Dendritic cell treated with granulocyte-macrophage colony-stimulating factor and Interleukin-4, amounts not matched to agents 40 ng/mL and 50 ng/mL, for 4 days (primary cell): ENCODE measurements around the gene SELENON.
A peak's percentile ranks its signal among the peaks of the same experiment; 100 is the strongest.

Experiments used
- H3K27ac Mint-ChIP-seq: one replicate; pipeline ENCODE4 v1.8.0; 2022; ENCODE audit warnings: mild to moderate bottlenecking, mixed read lengths
- H3K27me3 Mint-ChIP-seq: one replicate; pipeline ENCODE4 v1.8.0; 2022; ENCODE audit warnings: mild to moderate bottlenecking, mixed read lengths
- H3K36me3 Mint-ChIP-seq: one replicate; pipeline ENCODE4 v1.8.0; 2022; ENCODE audit warnings: low read depth, mixed read lengths
- H3K4me1 Mint-ChIP-seq: one replicate; pipeline ENCODE4 v1.8.0; 2022; ENCODE audit warnings: low read depth, mixed read lengths
- H3K4me3 Mint-ChIP-seq: one replicate; pipeline ENCODE4 v1.8.0; 2022; ENCODE audit warnings: mild to moderate bottlenecking, moderate library complexity, mixed read lengths
- H3K9me3 Mint-ChIP-seq: one replicate; pipeline ENCODE4 v1.8.0; 2022; ENCODE audit warnings: mixed read lengths
- intact Hi-C: fragments of 100-400 bp; cut with micrococcal nuclease; formaldehyde crosslinking; loops from one replicate; pipeline ENCODE4 v1.15.0; 2022

SELENON gene

DNA sequence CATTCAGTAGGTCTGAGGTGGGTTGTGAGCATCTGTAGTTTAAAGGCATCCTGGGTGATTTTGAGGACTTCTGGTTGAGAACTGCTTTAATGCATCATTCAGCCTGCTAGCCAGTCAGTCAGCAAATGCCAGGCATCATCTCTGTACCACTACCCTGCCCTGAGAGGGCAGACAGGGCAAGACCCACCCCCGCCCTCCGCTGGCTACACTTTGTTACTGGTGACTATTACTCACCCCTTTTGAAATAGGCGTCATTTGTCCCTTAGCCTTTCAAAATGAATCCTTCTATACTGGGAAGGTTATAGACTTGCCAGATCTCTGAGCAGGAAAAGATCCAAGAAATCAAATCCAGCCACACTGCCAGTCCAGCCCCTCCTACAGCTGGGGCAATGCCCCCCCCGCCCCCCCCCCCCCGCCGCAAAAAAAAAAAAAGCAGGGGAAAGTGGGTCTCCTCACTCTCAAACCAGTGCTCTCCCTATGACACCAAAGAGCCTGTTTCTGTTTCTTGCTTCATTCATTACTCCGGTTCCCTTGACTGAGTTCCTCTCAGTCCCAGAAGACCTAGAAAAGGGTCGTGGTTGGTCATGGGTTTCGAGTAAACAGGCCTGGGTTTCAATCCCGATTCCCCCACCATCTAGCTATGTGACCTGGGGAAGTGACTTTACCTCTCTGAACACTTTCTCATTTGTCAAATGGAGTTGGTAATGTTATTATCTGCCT is 4.4 kb downstream of the SELENON start:
- no peaks in the 10 kb centered on the region for H3K9me3 Mint-ChIP-seq
- H3K27me3 Mint-ChIP-seq, result peaks cover 3% of the 10 kb centered on the region
- no peak overlapping the region for H3K4me3 Mint-ChIP-seq
- peaks cover 55% of the 10 kb centered on the region for H3K4me1 Mint-ChIP-seq
- no peak overlapping the region for H3K27ac Mint-ChIP-seq
- intact Hi-C loops, result no loop called here
- peaks cover 64% of the 10 kb centered on the region for H3K36me3 Mint-ChIP-seq

- H3K4me3 Mint-ChIP-seq, result no peak overlapping the region
- H3K27me3 Mint-ChIP-seq, result peaks cover 3% of the 10 kb centered on the region
- peaks cover 72% of the 10 kb centered on the region for H3K36me3 Mint-ChIP-seq
- H3K9me3 Mint-ChIP-seq, result no peaks in the 10 kb centered on the region
- H3K4me1 Mint-ChIP-seq, result peaks cover 60% of the 10 kb centered on the region
- intact Hi-C loops, result no loop called here
- H3K27ac Mint-ChIP-seq, result no peak overlapping the region
Observed at GRCh38 chr1:25804964-25805862, 5.2 kb downstream of the SELENON start.

GRCh38 chr1:25805863-25806225 is 5.9 kb downstream of the SELENON start:
- peaks cover 72% of the 10 kb centered on the region for H3K36me3 Mint-ChIP-seq
- no peak overlapping the region for H3K27ac Mint-ChIP-seq

DNA sequence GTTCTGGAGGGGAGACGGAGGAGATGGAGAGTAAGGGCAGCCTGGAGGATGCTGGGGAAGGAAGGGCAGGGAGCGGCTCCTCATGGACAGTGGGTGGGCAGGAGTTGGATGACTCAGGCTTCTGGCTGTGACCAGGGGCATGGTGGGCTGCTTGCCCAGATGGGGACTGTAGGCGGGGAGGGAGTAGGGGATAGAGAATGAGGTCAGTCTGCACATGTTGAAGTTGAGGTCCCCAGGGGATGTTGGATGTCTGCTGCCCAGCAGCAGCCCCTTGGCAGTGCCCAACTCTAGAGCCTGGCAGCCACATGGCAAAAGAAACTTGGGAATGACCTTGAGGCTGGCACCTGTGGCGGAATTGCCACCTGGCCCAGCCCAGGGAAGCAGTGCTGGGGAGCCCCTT is 6.4 kb downstream of the SELENON start:
- Mint-ChIP-seq H3K27ac (no peak overlapping the region), H3K27me3 (no peaks in the 10 kb centered on the region), H3K9me3 (no peaks in the 10 kb centered on the region), H3K4me1 (peaks cover 60% of the 10 kb centered on the region), H3K4me3 (no peak overlapping the region), H3K36me3 (peaks cover 73% of the 10 kb centered on the region)
- intact Hi-C loops, result no loop called here

More at GRCh38 chr1:25805863-25806225, 5.9 kb downstream of the SELENON start:
- Mint-ChIP-seq H3K4me1 (peaks cover 60% of the 10 kb centered on the region), H3K4me3 (no peak overlapping the region), H3K27me3 (peaks cover under 1% of the 10 kb centered on the region), H3K9me3 (no peaks in the 10 kb centered on the region)
- intact Hi-C loops, result no loop called here

GRCh38 chr1:25807480-25808390 is 7.7 kb downstream of the SELENON start:
- Mint-ChIP-seq H3K36me3 (peaks cover 77% of the 10 kb centered on the region), H3K27me3 (no peaks in the 10 kb centered on the region), H3K27ac (no peak overlapping the region), H3K9me3 (no peaks in the 10 kb centered on the region), H3K4me1 (peaks cover 51% of the 10 kb centered on the region), H3K4me3 (no peak overlapping the region)
- intact Hi-C loops, result no loop called here

- no peaks in the 10 kb centered on the region for H3K27me3 Mint-ChIP-seq
- no peak overlapping the region for H3K27ac Mint-ChIP-seq
- H3K4me3 Mint-ChIP-seq, result no peak overlapping the region
- peaks cover 48% of the 10 kb centered on the region for H3K4me1 Mint-ChIP-seq
- intact Hi-C loops, result no loop called here
- H3K36me3 Mint-ChIP-seq, result peaks cover 86% of the 10 kb centered on the region
- no peaks in the 10 kb centered on the region for H3K9me3 Mint-ChIP-seq
Observed at GRCh38 chr1:25808481-25809244, 8.7 kb downstream of the SELENON start.

DNA sequence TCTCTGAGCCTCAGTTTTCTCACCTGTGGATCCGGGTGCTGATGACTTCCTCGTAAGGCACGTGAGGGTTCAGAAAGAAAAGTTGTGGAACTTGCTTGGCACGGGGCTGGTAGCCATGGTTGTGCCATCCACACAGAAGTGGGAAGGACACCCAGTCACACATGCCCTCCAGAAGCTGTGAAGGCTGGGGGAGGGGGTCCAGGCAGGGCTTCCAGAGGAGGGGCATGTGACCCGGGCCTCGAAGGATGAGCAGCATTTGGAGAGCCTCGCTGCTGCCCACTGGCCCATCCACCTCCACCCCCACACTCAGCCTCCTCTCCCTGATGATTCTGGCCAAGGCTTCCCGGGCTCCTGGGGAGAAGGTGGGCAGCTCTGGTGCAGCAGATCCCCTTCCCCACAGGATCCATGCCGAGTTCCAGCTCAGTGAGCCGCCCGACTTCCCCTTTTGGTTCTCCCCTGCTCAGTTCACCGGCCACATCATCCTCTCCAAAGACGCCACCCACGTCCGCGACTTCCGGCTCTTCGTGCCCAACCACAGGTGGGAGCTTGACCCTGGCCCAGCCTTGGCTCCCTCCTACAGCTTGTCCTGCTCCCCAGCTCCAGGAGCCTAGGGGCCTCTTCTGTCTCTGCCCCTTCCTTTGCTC is 9.4 kb downstream of the SELENON start:
- Mint-ChIP-seq H3K27me3 (no peaks in the 10 kb centered on the region), H3K36me3 (peaks cover 94% of the 10 kb centered on the region), H3K4me1 (peaks cover 48% of the 10 kb centered on the region), H3K27ac (peak overlapping the region; percentile 21), H3K9me3 (no peaks in the 10 kb centered on the region), H3K4me3 (no peak overlapping the region)
- intact Hi-C loops, result no loop called here

- no peaks in the 10 kb centered on the region for H3K27me3 Mint-ChIP-seq
- no peak overlapping the region for H3K4me3 Mint-ChIP-seq
- peak overlapping the region; percentile 21 for H3K27ac Mint-ChIP-seq
- H3K36me3 Mint-ChIP-seq, result peaks cover 99% of the 10 kb centered on the region
- no peaks in the 10 kb centered on the region for H3K9me3 Mint-ChIP-seq
- H3K4me1 Mint-ChIP-seq, result peaks cover 48% of the 10 kb centered on the region
- intact Hi-C loops, result loop anchor here (5.0 kb wide), 1 partner anchor 308 kb away; no protein-coding TSS in a partner anchor
Observed at GRCh38 chr1:25809929-25810328, 9.9 kb downstream of the SELENON start.

DNA sequence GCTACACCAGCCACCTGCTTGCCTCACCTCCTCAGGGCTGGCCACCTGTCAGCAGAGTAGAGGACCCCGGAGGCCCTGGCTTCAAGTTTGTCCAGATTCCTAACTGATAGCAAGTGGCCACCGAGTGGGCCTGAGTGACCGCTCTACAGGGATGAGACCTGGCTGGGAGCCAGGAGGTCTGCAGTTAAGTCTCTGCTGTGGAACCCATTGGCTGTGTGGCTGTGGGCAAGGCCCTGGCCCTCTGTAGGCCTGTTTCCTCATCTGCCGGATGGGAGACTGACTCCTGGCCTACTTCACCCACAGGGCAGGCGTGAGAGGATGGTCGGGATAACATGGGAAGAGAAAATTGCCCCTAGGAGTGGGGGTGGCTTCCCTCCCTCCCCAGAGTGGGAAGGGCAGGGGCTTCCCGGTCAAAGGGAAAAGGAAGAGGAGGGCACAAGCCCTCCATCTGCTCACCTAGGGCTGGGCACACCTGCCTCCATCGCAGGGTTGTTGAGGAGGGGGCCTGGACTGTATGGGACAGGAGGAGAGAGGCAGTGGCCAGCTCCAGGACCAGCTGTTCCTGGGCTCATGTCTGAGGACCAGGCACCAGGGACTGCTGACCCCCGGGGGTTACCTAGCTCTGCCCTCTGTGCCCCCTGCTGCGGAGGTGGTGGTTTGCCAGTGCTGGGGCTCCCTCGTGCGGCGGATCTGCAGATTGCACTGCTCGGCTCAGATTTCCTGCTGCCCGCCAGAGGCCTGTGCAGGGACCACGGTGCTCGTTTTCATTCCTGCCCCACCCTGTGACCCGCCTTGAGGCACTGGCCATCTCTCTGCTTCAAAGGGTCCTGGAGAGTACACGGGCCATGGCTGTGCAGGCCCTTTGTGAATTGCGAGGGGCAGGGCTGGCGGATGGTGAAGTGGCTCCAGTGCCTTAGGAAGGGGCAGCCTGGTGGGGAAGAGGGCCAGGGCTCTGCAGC is 10.6 kb downstream of the SELENON start:
- Mint-ChIP-seq H3K27ac (no peak overlapping the region), H3K27me3 (no peaks in the 10 kb centered on the region), H3K4me1 (peaks cover 41% of the 10 kb centered on the region), H3K4me3 (no peak overlapping the region), H3K36me3 (peaks cover 99% of the 10 kb centered on the region), H3K9me3 (no peaks in the 10 kb centered on the region)
- intact Hi-C loops, result loop anchor here (5.0 kb wide), 1 partner anchor 308 kb away; no protein-coding TSS in a partner anchor

GRCh38 chr1:25811384-25812082 is 11.5 kb downstream of the SELENON start:
- no peak overlapping the region for H3K27ac Mint-ChIP-seq

GRCh38 chr1:25813071-25813733 is 13.2 kb downstream of the SELENON start:
- no peaks in the 10 kb centered on the region for H3K27me3 Mint-ChIP-seq
- H3K9me3 Mint-ChIP-seq, result no peaks in the 10 kb centered on the region
- H3K36me3 Mint-ChIP-seq, result peaks cover 85% of the 10 kb centered on the region
- no peak overlapping the region for H3K27ac Mint-ChIP-seq
- intact Hi-C loops, result loop anchor here (5.0 kb wide), 1 partner anchor 311 kb away; no protein-coding TSS in a partner anchor
- H3K4me3 Mint-ChIP-seq, result no peak overlapping the region
- H3K4me1 Mint-ChIP-seq, result peaks cover 47% of the 10 kb centered on the region

More at GRCh38 chr1:25811384-25812082, 11.5 kb downstream of the SELENON start:
- H3K4me3 Mint-ChIP-seq, result no peak overlapping the region
- no peaks in the 10 kb centered on the region for H3K9me3 Mint-ChIP-seq
- intact Hi-C loops, result loop anchor here (5.0 kb wide), 1 partner anchor 309 kb away; no protein-coding TSS in a partner anchor
- peaks cover 37% of the 10 kb centered on the region for H3K4me1 Mint-ChIP-seq
- H3K36me3 Mint-ChIP-seq, result peaks cover 99% of the 10 kb centered on the region
- no peaks in the 10 kb centered on the region for H3K27me3 Mint-ChIP-seq
